ENCODE measurements around the gene B3GNT9.

DNA sequence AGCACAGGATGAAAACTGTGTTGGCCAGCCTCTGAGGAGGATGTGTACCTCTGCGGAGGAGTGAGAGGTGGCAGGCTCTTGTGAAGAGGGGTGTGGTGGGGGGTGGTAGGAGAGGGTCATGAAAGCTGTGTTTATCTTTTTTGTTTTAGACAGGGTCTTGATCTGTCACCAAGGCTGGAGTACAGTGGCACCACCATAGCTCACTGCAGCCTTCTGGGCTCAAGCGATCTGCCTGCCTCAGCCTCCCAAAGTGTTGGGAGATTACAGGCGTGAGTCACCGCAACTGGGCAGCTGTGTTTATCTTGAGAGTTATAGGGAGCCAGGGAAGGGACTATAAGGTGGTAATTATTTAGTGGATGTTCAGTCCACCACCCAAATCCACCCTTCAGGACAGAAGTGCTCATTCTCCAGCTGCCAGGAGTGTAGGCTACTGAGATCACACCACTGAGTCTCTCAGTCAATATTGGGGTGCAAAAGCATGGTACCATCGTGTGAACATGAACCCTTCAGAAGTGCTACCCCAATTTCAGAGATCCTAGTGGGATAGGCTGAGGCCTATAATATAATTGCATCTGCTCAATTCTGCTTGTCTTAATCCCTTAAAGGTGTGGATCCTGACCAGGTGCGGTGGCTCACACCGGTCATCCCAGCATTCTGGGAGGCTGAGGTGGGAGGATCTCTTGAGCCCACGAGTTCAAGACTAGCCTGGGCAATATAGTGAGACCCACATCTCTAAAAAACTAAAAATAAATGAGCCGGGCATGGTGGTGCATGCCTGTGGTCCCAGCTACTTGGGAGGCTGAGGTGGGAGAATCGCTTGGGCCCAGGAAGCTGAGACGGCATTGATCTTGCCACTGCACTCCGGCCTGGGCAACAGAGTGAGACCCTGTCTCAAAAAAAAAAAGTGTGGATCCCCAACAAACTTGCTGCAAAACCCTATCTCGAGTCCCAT is 39.9 kb upstream of the B3GNT9 start:
- TF ChIP-seq CTCF (conservative IDR thresholded peaks at IDR 0.05) (no peak), EZH2 (IDR thresholded peaks at IDR 0.05; ENCODE audit: low read depth) (no peak)
